ENCODE results near the gene CCL5. TPM values are rescaled to one million over a fixed set of nuclear protein-coding genes. Genes with fewer than 3 reads are reported as not detected.

The CCL5 gene
- total RNA-seq, 2 donors from 2014 or later, result 3.6 to 4.4 TPM

- intact Hi-C loops (cut with DNase I), result no loop called here
- H3K36me3 ChIP-seq, result peaks cover 30% of the 10 kb centered on the region
- H3K9ac ChIP-seq (ENCODE audit: low read depth in 2 of 2, low read length in 2 of 2), result no peak overlapping the region
- no peaks in the 10 kb centered on the region for H3K4me1 ChIP-seq
- TF ChIP-seq CTCF (IDR thresholded peaks at IDR 0.05), result no peak
- DNase-seq, result no peak
- no peaks in the 10 kb centered on the region for H3K27me3 ChIP-seq
- H3K4me3 ChIP-seq, result no peak overlapping the region
- H3K9me3 ChIP-seq, result no peaks in the 10 kb centered on the region
- H3K27ac ChIP-seq, result no peak overlapping the region
Measured at GRCh38 chr17:35841101-35841500, 39.1 kb downstream of the CCL5 start.

DNA sequence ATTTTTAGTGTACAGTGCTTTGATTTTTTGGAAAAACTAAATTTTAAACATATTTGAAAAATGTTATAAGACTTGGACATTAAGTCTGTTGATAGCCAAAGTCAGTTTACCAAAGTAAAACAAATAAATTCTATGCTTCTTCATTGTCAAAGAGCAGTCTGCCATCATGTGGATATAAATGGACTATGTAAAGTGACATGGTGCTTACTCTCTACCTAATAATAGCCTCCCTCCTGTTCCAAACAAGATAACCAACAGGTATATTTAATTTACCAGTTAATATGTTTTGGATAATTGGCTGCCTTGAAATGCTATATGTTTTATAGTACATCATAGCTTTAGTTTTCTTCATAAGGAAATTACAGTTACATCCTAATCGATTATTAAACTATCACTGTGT is 55.0 kb downstream of the CCL5 start:
- Histone ChIP-seq H3K4me1 (no peaks in the 10 kb centered on the region), H3K27ac (no peak overlapping the region), H3K4me3 (no peak overlapping the region), H3K27me3 (no peaks in the 10 kb centered on the region), H3K36me3 (peaks cover 10% of the 10 kb centered on the region), H3K9ac (ENCODE audit: low read depth in 2 of 2, low read length in 2 of 2) (no peak overlapping the region), H3K9me3 (no peaks in the 10 kb centered on the region)
- no peak for TF ChIP-seq CTCF (IDR thresholded peaks at IDR 0.05)
- no peak for DNase-seq
- intact Hi-C loops (cut with DNase I), result no loop called here

Other genes starting within 250 kb of the CCL5 start
- under 1 TPM; 0.07 to 0.21 TPM for gene RASL10B, start 148.7 kb downstream of the CCL5 start, total RNA-seq
- gene GAS2L2, start 127.1 kb downstream of the CCL5 start, total RNA-seq, result under 1 TPM in 1 of 2 donors, not detected in 1; 0.15 TPM
- gene C17orf50, start 119.5 kb downstream of the CCL5 start, total RNA-seq, result not detected
- 10 to 100 TPM; 62.5 to 66.7 TPM for gene MMP28, start 84.7 kb downstream of the CCL5 start, total RNA-seq
- gene TAF15, start 70.9 kb downstream of the CCL5 start, total RNA-seq, result 100 to 1,000 TPM; 132 to 218 TPM
- not detected for gene HEATR9, start 11.5 kb downstream of the CCL5 start, total RNA-seq
- 1 to 10 TPM in 1 of 2 donors, under 1 TPM in 1; 0.66 to 7.8 TPM for gene RDM1, start 50.4 kb upstream of the CCL5 start, total RNA-seq
- gene LYZL6, start 63.4 kb upstream of the CCL5 start, total RNA-seq, result not detected
- gene CCL16, start 101.1 kb upstream of the CCL5 start, total RNA-seq, result not detected
- gene CCL14, start 106.4 kb upstream of the CCL5 start, total RNA-seq, result 1 to 10 TPM; 1.3 to 2.4 TPM
- 10 to 100 TPM; 37.2 to 54.4 TPM for gene CCL15, start 121.2 kb upstream of the CCL5 start, total RNA-seq
- under 1 TPM in 1 of 2 donors, not detected in 1; 0.59 TPM for gene CCL23, start 137.6 kb upstream of the CCL5 start, total RNA-seq
- gene CCL18, start 183.9 kb upstream of the CCL5 start, total RNA-seq, result 1 to 10 TPM in 1 of 2 donors, under 1 TPM in 1; 0.54 to 3.5 TPM
- 1 to 10 TPM; 2.0 to 2.1 TPM for gene CCL3, start 209.8 kb upstream of the CCL5 start, total RNA-seq
- gene CCL4, start 223.5 kb upstream of the CCL5 start, total RNA-seq, result 1 to 10 TPM; 1.2 to 3.8 TPM